Measurements from ENCODE around the gene HOXC5. TPM values are rescaled to one million over a fixed set of nuclear protein-coding genes. Genes with fewer than 3 reads are reported as not detected.
"Not testable (repeated sequence)": the region's sequence is repeated elsewhere in the genome, so short reads cannot be mapped to it uniquely, and the experiment has no call there.

Gene HOXC5
- polyA plus RNA-seq, 1 donor: 1.8 TPM

GRCh38 chr12:54060174-54060974 is 27.5 kb downstream of the HOXC5 start:
- no peak for DNase-seq
- Histone ChIP-seq H3K27me3 (ENCODE audit: control insufficient read depth, insufficient read depth, low read length) (peaks cover 47% of the 10 kb centered on the region), H3K36me3 (ENCODE audit: control insufficient read depth, insufficient read depth, low read length) (no peaks in the 10 kb centered on the region), H3K9me3 (ENCODE audit: control insufficient read depth, low read depth, low read length) (no peaks in the 10 kb centered on the region), H3K27ac (ENCODE audit: low read length) (no peak overlapping the region), H3K4me1 (ENCODE audit: control insufficient read depth, insufficient read depth, low read length) (peaks cover 3% of the 10 kb centered on the region), H3K4me3 (ENCODE audit: low read length) (no peak overlapping the region)
- WGBS (ENCODE audit: insufficient coverage, low lambda C conversion rate): no CpG with 5 or more reads among the region's 38 CpGs

GRCh38 chr12:54060975-54061778 is 28.3 kb downstream of the HOXC5 start:
- 100% methylated on average over 1 of the region's 7 CpGs for WGBS (ENCODE audit: insufficient coverage, low lambda C conversion rate)

GRCh38 chr12:54065677-54066076 is 32.8 kb downstream of the HOXC5 start:
- no peak overlapping the region for H3K4me3 ChIP-seq (ENCODE audit: low read length)
- DNase-seq: no peak
- H3K27me3 ChIP-seq (ENCODE audit: control insufficient read depth, insufficient read depth, low read length): peaks cover 33% of the 10 kb centered on the region

More at GRCh38 chr12:54060975-54061778, 28.3 kb downstream of the HOXC5 start:
- Histone ChIP-seq H3K36me3 (ENCODE audit: control insufficient read depth, insufficient read depth, low read length) (no peaks in the 10 kb centered on the region), H3K4me1 (ENCODE audit: control insufficient read depth, insufficient read depth, low read length) (peaks cover 3% of the 10 kb centered on the region), H3K9me3 (ENCODE audit: control insufficient read depth, low read depth, low read length) (no peaks in the 10 kb centered on the region), H3K4me3 (ENCODE audit: low read length) (no peak overlapping the region), H3K27me3 (ENCODE audit: control insufficient read depth, insufficient read depth, low read length) (peaks cover 53% of the 10 kb centered on the region), H3K27ac (ENCODE audit: low read length) (no peak overlapping the region)
- no peak for DNase-seq

GRCh38 chr12:54066408-54066807 is 33.6 kb downstream of the HOXC5 start:
- DNase-seq: no peak
- H3K9me3 ChIP-seq (ENCODE audit: control insufficient read depth, low read depth, low read length): no peaks in the 10 kb centered on the region
- peaks cover 29% of the 10 kb centered on the region for H3K27me3 ChIP-seq (ENCODE audit: control insufficient read depth, insufficient read depth, low read length)
- no peaks in the 10 kb centered on the region for H3K4me1 ChIP-seq (ENCODE audit: control insufficient read depth, insufficient read depth, low read length)
- H3K36me3 ChIP-seq (ENCODE audit: control insufficient read depth, insufficient read depth, low read length): no peaks in the 10 kb centered on the region
- H3K27ac ChIP-seq (ENCODE audit: low read length): no peak overlapping the region
- no peak overlapping the region for H3K4me3 ChIP-seq (ENCODE audit: low read length)
- WGBS (ENCODE audit: insufficient coverage, low lambda C conversion rate): no CpG with 5 or more reads among the region's 1 CpG

More at GRCh38 chr12:54065677-54066076, 32.8 kb downstream of the HOXC5 start:
- no peaks in the 10 kb centered on the region for H3K9me3 ChIP-seq (ENCODE audit: control insufficient read depth, low read depth, low read length)
- H3K4me1 ChIP-seq (ENCODE audit: control insufficient read depth, insufficient read depth, low read length): no peaks in the 10 kb centered on the region
- no peaks in the 10 kb centered on the region for H3K36me3 ChIP-seq (ENCODE audit: control insufficient read depth, insufficient read depth, low read length)
- no peak overlapping the region for H3K27ac ChIP-seq (ENCODE audit: low read length)

- H3K36me3 ChIP-seq (ENCODE audit: control insufficient read depth, insufficient read depth, low read length): no peaks in the 10 kb centered on the region
- H3K27ac ChIP-seq (ENCODE audit: low read length): no peak overlapping the region
- 90% methylated on average over 2 of the region's 4 CpGs for WGBS (ENCODE audit: insufficient coverage, low lambda C conversion rate)
- peaks cover 21% of the 10 kb centered on the region for H3K27me3 ChIP-seq (ENCODE audit: control insufficient read depth, insufficient read depth, low read length)
- DNase-seq: peak in 1 of 2 donors; percentile 4
- no peaks in the 10 kb centered on the region for H3K9me3 ChIP-seq (ENCODE audit: control insufficient read depth, low read depth, low read length)
- H3K4me1 ChIP-seq (ENCODE audit: control insufficient read depth, insufficient read depth, low read length): no peaks in the 10 kb centered on the region
- H3K4me3 ChIP-seq (ENCODE audit: low read length): no peak overlapping the region
Measured at GRCh38 chr12:54068418-54069070, 35.7 kb downstream of the HOXC5 start.

GRCh38 chr12:54071942-54072341 is 39.1 kb downstream of the HOXC5 start:
- Histone ChIP-seq H3K36me3 (ENCODE audit: control insufficient read depth, insufficient read depth, low read length) (no peaks in the 10 kb centered on the region), H3K27me3 (ENCODE audit: control insufficient read depth, insufficient read depth, low read length) (peaks cover 12% of the 10 kb centered on the region), H3K4me1 (ENCODE audit: control insufficient read depth, insufficient read depth, low read length) (no peaks in the 10 kb centered on the region), H3K27ac (ENCODE audit: low read length) (no peak overlapping the region), H3K4me3 (ENCODE audit: low read length) (no peak overlapping the region), H3K9me3 (ENCODE audit: control insufficient read depth, low read depth, low read length) (no peaks in the 10 kb centered on the region)
- WGBS (ENCODE audit: insufficient coverage, low lambda C conversion rate): 78% methylated on average over 1 of the region's 1 CpG
- DNase-seq: no peak

GRCh38 chr12:54074308-54074707 is 41.5 kb downstream of the HOXC5 start:
- WGBS (ENCODE audit: insufficient coverage, low lambda C conversion rate): no CpG with 5 or more reads among the region's 6 CpGs
- no peak overlapping the region for H3K4me3 ChIP-seq (ENCODE audit: low read length)
- H3K27me3 ChIP-seq (ENCODE audit: control insufficient read depth, insufficient read depth, low read length): peaks cover 9% of the 10 kb centered on the region
- H3K4me1 ChIP-seq (ENCODE audit: control insufficient read depth, insufficient read depth, low read length): no peaks in the 10 kb centered on the region
- no peaks in the 10 kb centered on the region for H3K36me3 ChIP-seq (ENCODE audit: control insufficient read depth, insufficient read depth, low read length)
- DNase-seq: no peak
- H3K27ac ChIP-seq (ENCODE audit: low read length): no peak overlapping the region
- no peaks in the 10 kb centered on the region for H3K9me3 ChIP-seq (ENCODE audit: control insufficient read depth, low read depth, low read length)

GRCh38 chr12:54075409-54075808 is 42.6 kb downstream of the HOXC5 start:
- Histone ChIP-seq H3K36me3 (ENCODE audit: control insufficient read depth, insufficient read depth, low read length) (no peaks in the 10 kb centered on the region), H3K27ac (ENCODE audit: low read length) (no peak overlapping the region), H3K9me3 (ENCODE audit: control insufficient read depth, low read depth, low read length) (no peaks in the 10 kb centered on the region), H3K4me1 (ENCODE audit: control insufficient read depth, insufficient read depth, low read length) (no peaks in the 10 kb centered on the region), H3K4me3 (ENCODE audit: low read length) (no peak overlapping the region), H3K27me3 (ENCODE audit: control insufficient read depth, insufficient read depth, low read length) (peaks cover 7% of the 10 kb centered on the region)
- WGBS (ENCODE audit: insufficient coverage, low lambda C conversion rate): 74% methylated on average over 3 of the region's 6 CpGs
- no peak for DNase-seq

GRCh38 chr12:54075974-54076373 is 43.1 kb downstream of the HOXC5 start:
- no peaks in the 10 kb centered on the region for H3K36me3 ChIP-seq (ENCODE audit: control insufficient read depth, insufficient read depth, low read length)
- no peaks in the 10 kb centered on the region for H3K4me1 ChIP-seq (ENCODE audit: control insufficient read depth, insufficient read depth, low read length)
- no peaks in the 10 kb centered on the region for H3K9me3 ChIP-seq (ENCODE audit: control insufficient read depth, low read depth, low read length)
- H3K27me3 ChIP-seq (ENCODE audit: control insufficient read depth, insufficient read depth, low read length): peaks cover 5% of the 10 kb centered on the region
- H3K4me3 ChIP-seq (ENCODE audit: low read length): no peak overlapping the region
- no peak for DNase-seq
- no peak overlapping the region for H3K27ac ChIP-seq (ENCODE audit: low read length)

GRCh38 chr12:54077843-54078242 is 45.0 kb downstream of the HOXC5 start:
- no CpG with 5 or more reads among the region's 10 CpGs for WGBS (ENCODE audit: insufficient coverage, low lambda C conversion rate)
- not testable (repeated sequence) for H3K36me3 ChIP-seq (ENCODE audit: control insufficient read depth, insufficient read depth, low read length); H3K9me3 ChIP-seq (ENCODE audit: control insufficient read depth, low read depth, low read length); DNase-seq; H3K4me3 ChIP-seq (ENCODE audit: low read length); H3K27me3 ChIP-seq (ENCODE audit: control insufficient read depth, insufficient read depth, low read length); H3K4me1 ChIP-seq (ENCODE audit: control insufficient read depth, insufficient read depth, low read length)
- peak overlapping the region; percentile 32 for H3K27ac ChIP-seq (ENCODE audit: low read length)

Measured in large intestine (tissue), 3 donors.